ENCODE data around the gene RBM8A. TPM values are rescaled to one million over a fixed set of nuclear protein-coding genes. Genes with fewer than 3 reads are reported as not detected.
A peak's percentile ranks its signal among the peaks of the same experiment; 100 is the strongest.

Gene RBM8A
- total RNA-seq (ENCODE audit: unreplicated experiment): 206 TPM
- long read RNA-seq, full-length matches to known transcripts: 68 of 90 reads
- long read RNA-seq, partial matches to known transcripts: 9 of 90 reads
- long read RNA-seq, other reads (novel, unspliced or antisense): 13 of 90 reads

DNA sequence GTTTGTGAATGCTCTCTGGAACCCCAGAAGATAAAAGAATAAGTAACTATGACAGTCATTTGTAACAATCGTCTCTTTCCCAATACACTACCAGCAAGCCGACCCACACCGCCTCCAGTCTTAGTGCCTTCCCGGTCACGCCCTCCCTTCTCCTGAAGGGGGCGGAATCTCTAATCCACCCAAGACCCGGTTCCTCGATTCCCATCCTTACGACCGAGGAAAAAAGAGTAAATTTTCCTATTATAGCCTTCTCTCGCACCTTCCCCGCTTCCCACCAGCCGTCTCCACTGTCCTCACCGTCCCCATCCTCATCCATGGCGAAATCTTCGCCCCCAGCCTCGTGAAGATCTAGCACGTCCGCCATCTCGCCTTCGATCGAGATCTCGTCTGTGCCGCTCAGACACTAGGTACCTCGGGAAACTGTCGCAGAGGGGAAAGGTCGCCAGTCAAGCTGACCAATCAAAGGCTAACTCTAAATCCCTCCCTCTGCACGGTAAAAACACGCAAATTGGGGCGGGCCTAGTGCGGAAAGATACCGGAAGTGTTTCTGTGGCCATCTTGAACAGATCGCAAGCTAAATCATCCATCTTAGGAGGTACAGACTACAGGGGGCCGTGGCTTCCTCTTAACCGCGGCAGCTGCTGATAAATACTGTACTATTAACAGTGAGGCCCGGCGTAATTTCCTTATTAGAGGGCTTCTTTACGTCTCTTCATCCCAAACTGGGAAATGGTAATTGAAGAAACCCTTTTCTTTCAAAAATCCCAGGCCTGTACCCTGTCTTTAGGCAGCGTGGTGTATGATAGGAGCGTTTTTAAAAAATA, at the start of gene RBM8A:
Gene RBM8A, minus strand, starts transcription at position 422 of the 824 bp plus-strand sequence. Its CDS starts 58 bp downstream, at position 364.
- H3K27me3 Mint-ChIP-seq (ENCODE audit: unreplicated experiment): no peaks in the 10 kb centered on the region
- peak within 1 kb of the TSS; percentile 63 for H3K4me3 Mint-ChIP-seq (ENCODE audit: unreplicated experiment)
- no peaks in the 10 kb centered on the region for H3K9me3 Mint-ChIP-seq (ENCODE audit: unreplicated experiment)
- peak; percentile 85 for DNase-seq
- TF ChIP-seq, protein P1, sequence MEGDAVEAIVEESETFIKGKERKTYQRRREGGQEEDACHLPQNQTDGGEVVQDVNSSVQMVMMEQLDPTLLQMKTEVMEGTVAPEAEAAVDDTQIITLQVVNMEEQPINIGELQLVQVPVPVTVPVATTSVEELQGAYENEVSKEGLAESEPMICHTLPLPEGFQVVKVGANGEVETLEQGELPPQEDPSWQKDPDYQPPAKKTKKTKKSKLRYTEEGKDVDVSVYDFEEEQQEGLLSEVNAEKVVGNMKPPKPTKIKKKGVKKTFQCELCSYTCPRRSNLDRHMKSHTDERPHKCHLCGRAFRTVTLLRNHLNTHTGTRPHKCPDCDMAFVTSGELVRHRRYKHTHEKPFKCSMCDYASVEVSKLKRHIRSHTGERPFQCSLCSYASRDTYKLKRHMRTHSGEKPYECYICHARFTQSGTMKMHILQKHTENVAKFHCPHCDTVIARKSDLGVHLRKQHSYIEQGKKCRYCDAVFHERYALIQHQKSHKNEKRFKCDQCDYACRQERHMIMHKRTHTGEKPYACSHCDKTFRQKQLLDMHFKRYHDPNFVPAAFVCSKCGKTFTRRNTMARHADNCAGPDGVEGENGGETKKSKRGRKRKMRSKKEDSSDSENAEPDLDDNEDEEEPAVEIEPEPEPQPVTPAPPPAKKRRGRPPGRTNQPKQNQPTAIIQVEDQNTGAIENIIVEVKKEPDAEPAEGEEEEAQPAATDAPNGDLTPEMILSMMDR (IDR thresholded peaks at IDR 0.05; ENCODE audit: partially characterized antibody, unreplicated experiment): peak; percentile 75
- no peak within 1 kb of the TSS for H3K27ac Mint-ChIP-seq (ENCODE audit: unreplicated experiment)
- H3K4me1 Mint-ChIP-seq (ENCODE audit: low read depth, unreplicated experiment): peaks cover 7% of the 10 kb centered on the region
- H3K36me3 Mint-ChIP-seq (ENCODE audit: unreplicated experiment): no peaks in the 10 kb centered on the region

DNA sequence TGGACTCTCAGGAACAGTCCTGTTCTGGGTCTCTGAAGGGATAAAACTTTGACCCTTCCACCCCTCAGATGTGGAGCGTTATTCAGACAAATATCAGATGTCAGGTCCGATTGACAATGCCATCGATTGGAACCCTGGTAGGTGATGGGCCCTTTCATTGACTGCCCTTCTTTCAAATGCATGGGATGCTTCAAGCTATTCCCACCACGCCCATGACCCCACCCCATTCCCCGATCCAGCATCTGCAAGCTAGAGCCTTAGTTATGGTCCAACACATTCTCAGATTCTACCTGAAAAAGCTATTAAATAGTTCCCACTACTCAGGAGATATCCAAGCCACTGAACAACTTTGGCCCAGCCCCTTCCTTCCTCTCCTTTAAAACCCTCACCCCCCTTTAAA, 49.7 kb upstream of the RBM8A start:
- Mint-ChIP-seq H3K27me3 (ENCODE audit: unreplicated experiment) (no peaks in the 10 kb centered on the region), H3K4me1 (ENCODE audit: low read depth, unreplicated experiment) (peaks cover 9% of the 10 kb centered on the region), H3K9me3 (ENCODE audit: unreplicated experiment) (no peaks in the 10 kb centered on the region), H3K36me3 (ENCODE audit: unreplicated experiment) (no peaks in the 10 kb centered on the region), H3K27ac (ENCODE audit: unreplicated experiment) (no peak overlapping the region), H3K4me3 (ENCODE audit: unreplicated experiment) (no peak overlapping the region)
- DNase-seq: no peak
- TF ChIP-seq, protein P1 (IDR thresholded peaks at IDR 0.05; ENCODE audit: partially characterized antibody, unreplicated experiment): no peak

DNA sequence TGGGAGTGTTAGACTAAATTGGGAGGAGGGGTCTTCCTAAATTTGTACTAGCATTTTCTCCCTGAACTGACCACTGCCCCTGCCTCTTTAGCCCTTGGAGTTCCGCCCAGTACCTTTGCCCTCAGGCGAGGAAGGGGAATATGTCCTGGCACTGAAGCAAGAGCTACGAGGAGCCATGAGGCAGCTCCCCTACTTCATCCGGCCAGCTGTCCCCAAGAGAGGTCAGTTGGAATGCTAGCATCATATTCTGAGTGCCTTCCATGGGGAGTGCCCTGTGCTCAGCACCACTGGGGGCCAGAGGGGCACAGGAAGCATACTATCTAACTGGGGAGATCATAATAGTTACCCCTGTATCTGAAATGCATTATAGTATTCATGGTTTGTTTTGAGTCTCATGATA, 47.9 kb upstream of the RBM8A start:
- no peak for DNase-seq
- peaks cover 2% of the 10 kb centered on the region for H3K9me3 Mint-ChIP-seq (ENCODE audit: unreplicated experiment)
- TF ChIP-seq, protein P1 (IDR thresholded peaks at IDR 0.05; ENCODE audit: partially characterized antibody, unreplicated experiment): no peak
- no peak overlapping the region for H3K27ac Mint-ChIP-seq (ENCODE audit: unreplicated experiment)
- no peaks in the 10 kb centered on the region for H3K36me3 Mint-ChIP-seq (ENCODE audit: unreplicated experiment)
- H3K4me3 Mint-ChIP-seq (ENCODE audit: unreplicated experiment): no peak overlapping the region
- no peaks in the 10 kb centered on the region for H3K27me3 Mint-ChIP-seq (ENCODE audit: unreplicated experiment)
- H3K4me1 Mint-ChIP-seq (ENCODE audit: low read depth, unreplicated experiment): peaks cover 9% of the 10 kb centered on the region

DNA sequence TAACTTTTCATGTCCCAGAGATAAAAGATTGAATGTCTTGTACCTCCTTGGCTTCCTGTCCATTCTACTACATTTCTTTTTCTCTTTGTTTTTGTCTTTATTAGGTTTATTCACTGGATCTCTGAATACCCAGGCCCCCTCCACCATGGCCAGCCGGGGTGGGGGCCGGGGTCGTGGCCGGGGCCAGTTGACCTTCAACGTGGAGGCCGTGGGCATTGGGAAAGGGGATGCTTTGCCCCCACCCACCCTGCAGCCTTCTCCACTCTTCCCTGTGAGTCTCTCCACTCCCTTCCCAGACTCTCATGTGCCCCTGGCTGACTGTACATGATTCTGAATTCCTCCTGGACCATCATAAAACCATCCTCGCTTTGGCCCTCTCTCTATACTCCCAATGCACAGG, 47.4 kb upstream of the RBM8A start:
- Mint-ChIP-seq H3K27ac (ENCODE audit: unreplicated experiment) (no peak overlapping the region), H3K27me3 (ENCODE audit: unreplicated experiment) (no peaks in the 10 kb centered on the region), H3K36me3 (ENCODE audit: unreplicated experiment) (no peaks in the 10 kb centered on the region), H3K4me1 (ENCODE audit: low read depth, unreplicated experiment) (peaks cover 9% of the 10 kb centered on the region), H3K9me3 (ENCODE audit: unreplicated experiment) (peaks cover 2% of the 10 kb centered on the region), H3K4me3 (ENCODE audit: unreplicated experiment) (no peak overlapping the region)
- TF ChIP-seq, protein P1 (IDR thresholded peaks at IDR 0.05; ENCODE audit: partially characterized antibody, unreplicated experiment): no peak
- no peak for DNase-seq

DNA sequence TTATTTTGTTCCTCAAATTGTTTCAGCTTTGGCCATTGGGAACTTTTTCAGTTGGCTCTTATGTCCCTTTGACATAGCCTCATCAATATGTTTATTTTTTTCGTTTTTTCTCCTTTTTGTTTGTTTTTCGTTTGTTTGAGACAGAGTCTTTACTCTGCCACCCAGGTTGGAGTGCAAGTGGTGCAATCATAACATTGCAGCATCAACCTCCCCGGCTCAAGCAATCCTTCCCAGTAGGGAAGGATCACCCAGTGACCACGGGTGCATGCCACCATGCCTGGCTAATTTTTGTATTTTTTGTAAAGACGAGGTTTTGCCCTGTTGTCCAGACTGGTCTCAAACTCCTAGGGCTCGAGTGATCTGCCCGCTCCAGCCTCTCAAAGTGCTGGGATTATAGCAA, 45.3 kb upstream of the RBM8A start:
- H3K36me3 Mint-ChIP-seq (ENCODE audit: unreplicated experiment): no peaks in the 10 kb centered on the region
- H3K27me3 Mint-ChIP-seq (ENCODE audit: unreplicated experiment): no peaks in the 10 kb centered on the region
- peaks cover 3% of the 10 kb centered on the region for H3K4me1 Mint-ChIP-seq (ENCODE audit: low read depth, unreplicated experiment)
- no peak overlapping the region for H3K27ac Mint-ChIP-seq (ENCODE audit: unreplicated experiment)
- TF ChIP-seq, protein P1 (IDR thresholded peaks at IDR 0.05; ENCODE audit: partially characterized antibody, unreplicated experiment): no peak
- peaks cover 2% of the 10 kb centered on the region for H3K9me3 Mint-ChIP-seq (ENCODE audit: unreplicated experiment)
- no peak for DNase-seq
- no peak overlapping the region for H3K4me3 Mint-ChIP-seq (ENCODE audit: unreplicated experiment)
